Coronary artery (tissue), 2 donors: ENCODE results near the gene LEKR1.

Experiments
- DNase-seq: peaks from one replicate; pipeline ENCODE4 v3.0.0-alpha.2; 2017; ENCODE audit warnings: low spot score
- H3K27ac ChIP-seq, 2 donors: fragments of 200-600 bp; sonication (generic); one replicate each; pipeline ENCODE4 v1.5.1; 2016 to 2019
- H3K4me3 ChIP-seq: fragments of 200-600 bp; sonication (generic); 2 replicates; pipeline ENCODE4 v1.5.1; 2016; ENCODE audit warnings: mild to moderate bottlenecking, moderate library complexity
- TF ChIP-seq, protein P1 (sequence below): fragments of 200-600 bp; sonication (generic); IDR thresholded peaks from one replicate; pipeline ENCODE4 v1.5.1; 2019; ENCODE audit warnings: antibody characterized with exemption

Gene LEKR1

DNA sequence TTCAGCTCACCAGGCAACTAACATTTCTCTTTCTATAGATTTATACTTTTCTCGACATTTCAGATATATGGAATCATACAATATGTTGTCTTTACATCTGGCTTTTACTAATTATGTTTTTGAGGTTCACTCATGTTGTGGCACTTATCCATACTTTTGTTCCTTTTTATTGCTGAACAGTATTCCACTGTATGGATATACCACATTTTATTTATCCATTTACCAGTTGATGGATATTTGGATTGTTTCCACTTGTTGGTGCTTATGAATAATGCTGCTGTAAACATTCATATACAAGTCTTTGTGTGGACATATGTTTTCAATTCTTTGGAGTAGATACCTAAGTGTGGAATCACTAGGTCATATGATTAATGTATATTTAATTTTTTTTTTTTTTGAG, 97.2 kb downstream of the LEKR1 start:
- TF ChIP-seq, protein P1, sequence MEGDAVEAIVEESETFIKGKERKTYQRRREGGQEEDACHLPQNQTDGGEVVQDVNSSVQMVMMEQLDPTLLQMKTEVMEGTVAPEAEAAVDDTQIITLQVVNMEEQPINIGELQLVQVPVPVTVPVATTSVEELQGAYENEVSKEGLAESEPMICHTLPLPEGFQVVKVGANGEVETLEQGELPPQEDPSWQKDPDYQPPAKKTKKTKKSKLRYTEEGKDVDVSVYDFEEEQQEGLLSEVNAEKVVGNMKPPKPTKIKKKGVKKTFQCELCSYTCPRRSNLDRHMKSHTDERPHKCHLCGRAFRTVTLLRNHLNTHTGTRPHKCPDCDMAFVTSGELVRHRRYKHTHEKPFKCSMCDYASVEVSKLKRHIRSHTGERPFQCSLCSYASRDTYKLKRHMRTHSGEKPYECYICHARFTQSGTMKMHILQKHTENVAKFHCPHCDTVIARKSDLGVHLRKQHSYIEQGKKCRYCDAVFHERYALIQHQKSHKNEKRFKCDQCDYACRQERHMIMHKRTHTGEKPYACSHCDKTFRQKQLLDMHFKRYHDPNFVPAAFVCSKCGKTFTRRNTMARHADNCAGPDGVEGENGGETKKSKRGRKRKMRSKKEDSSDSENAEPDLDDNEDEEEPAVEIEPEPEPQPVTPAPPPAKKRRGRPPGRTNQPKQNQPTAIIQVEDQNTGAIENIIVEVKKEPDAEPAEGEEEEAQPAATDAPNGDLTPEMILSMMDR: no peak
- H3K4me3 ChIP-seq: no peak overlapping the region
- no peak overlapping the region for H3K27ac ChIP-seq
- no peak for DNase-seq

DNA sequence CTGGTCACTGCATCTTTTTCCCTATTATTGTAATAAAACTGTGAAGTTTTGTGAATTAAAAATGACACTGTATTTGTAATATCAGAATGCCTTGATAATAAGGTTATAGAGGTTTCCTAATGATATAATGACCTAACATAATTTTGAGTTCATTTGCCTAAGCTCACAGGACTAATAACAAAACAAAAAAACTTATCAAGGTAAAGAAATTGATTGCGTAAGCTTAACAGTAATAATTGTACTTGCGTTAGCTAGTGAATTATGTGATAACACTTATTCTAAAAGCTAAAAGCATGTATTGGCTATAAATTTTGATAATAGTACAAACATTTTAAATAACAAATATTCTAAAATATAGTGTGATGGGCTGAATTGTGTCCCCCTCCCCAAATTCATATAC, 112.6 kb downstream of the LEKR1 start:
- no peak for DNase-seq
- Histone ChIP-seq H3K4me3 (no peak overlapping the region), H3K27ac (no peak overlapping the region)
- TF ChIP-seq, protein P1: no peak

GRCh38 chr3:156939315-156939714, 113.2 kb downstream of the LEKR1 start:
- no peak for DNase-seq
- Histone ChIP-seq H3K4me3 (no peak overlapping the region), H3K27ac (no peak overlapping the region)
- TF ChIP-seq, protein P1: no peak

- no peak overlapping the region for H3K4me3 ChIP-seq
- DNase-seq: no peak
- TF ChIP-seq, protein P1: no peak
- no peak overlapping the region for H3K27ac ChIP-seq
Measured at GRCh38 chr3:156941311-156941710, 115.2 kb downstream of the LEKR1 start.

GRCh38 chr3:156948402-156949210, 122.5 kb downstream of the LEKR1 start:
- TF ChIP-seq, protein P1: no peak
- DNase-seq: no peak
- Histone ChIP-seq H3K4me3 (no peak overlapping the region), H3K27ac (no peak overlapping the region)

DNA sequence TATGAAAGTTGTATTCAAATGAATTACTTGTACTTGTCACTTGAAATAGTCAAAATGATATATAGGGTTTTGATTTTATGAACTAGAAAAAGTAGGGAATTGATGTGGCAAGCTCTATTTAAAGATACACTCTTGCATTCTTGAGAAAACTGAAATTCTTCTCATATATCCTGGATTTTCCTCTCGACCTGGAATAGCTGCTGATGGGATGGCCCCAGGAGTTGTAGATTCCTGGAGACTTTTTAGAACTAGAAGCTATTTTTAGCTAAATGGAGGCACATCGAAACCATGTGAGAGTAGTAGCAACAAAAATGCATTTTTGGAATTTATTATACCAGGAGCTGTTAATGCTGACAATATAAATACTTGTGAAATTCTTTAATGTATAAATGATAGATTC, 125.9 kb downstream of the LEKR1 start:
- no peak overlapping the region for H3K27ac ChIP-seq
- TF ChIP-seq, protein P1: no peak
- no peak overlapping the region for H3K4me3 ChIP-seq
- DNase-seq: no peak

GRCh38 chr3:156957715-156958114, 131.6 kb downstream of the LEKR1 start:
- TF ChIP-seq, protein P1: no peak
- no peak overlapping the region for H3K4me3 ChIP-seq
- no peak for DNase-seq
- H3K27ac ChIP-seq: no peak overlapping the region
